Epithelial cell of prostate (primary cell): ENCODE data around the gene NCOA4.
"Not testable (repeated sequence)": the region's sequence is repeated elsewhere in the genome, so short reads cannot be mapped to it uniquely, and the experiment has no call there.

Source experiments
- DNase-seq: peaks from one replicate; pipeline ENCODE4 v3.0.0-alpha.2; 2011; ENCODE audit warnings: low read depth, low spot score
- H3K27ac ChIP-seq: fragments of 450-650 bp; 2 replicates; pipeline ENCODE4 v1.5.1; 2017; ENCODE audit warnings: mild to moderate bottlenecking

Gene NCOA4

GRCh38 chr10:46030091-46030937, at the start of gene NCOA4:
Gene NCOA4, minus strand, starts transcription at chr10:46030623. Its CDS starts 13,943 bp downstream, at chr10:46016680.
- peak within 1 kb of the TSS; percentile 87 for H3K27ac ChIP-seq
- DNase-seq, result peak; percentile 91

- H3K27ac ChIP-seq, result no peak overlapping the region
- no peak for DNase-seq
Measured at GRCh38 chr10:46079831-46080585, 49.6 kb upstream of the NCOA4 start.

DNA sequence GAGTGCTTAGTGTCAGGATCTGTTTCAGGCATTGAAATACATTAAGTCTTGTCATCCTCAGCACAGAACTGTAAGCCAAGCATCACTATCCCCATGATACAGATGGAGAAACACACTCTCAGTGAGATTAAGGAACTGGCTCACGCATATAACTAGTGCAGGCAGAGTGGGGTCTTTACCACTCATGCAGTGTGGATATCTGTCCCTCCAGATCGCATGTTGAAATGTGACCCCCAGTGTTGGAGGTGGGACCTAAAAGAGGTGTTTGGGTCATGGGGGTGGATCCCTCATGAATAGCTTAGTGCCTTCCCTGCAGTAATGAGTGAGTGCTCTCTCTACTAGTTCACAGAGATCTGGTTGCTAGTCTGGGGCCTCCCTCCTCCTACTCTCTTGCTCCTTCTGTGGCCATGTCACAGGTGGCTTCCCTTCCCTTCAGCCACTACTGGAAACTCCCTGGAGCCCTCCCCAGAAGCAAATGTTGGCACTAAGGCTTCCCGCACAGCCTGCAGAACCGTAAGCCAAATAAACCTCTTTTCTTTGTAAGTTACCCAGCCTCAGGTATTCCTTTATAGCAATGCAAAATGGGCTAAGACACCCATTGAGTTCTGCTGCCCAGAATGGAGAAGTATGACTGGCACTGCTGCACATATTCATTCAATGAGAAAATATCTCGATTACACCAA, 47.4 kb upstream of the NCOA4 start:
- no peak for DNase-seq
- H3K27ac ChIP-seq, result no peak overlapping the region

DNA sequence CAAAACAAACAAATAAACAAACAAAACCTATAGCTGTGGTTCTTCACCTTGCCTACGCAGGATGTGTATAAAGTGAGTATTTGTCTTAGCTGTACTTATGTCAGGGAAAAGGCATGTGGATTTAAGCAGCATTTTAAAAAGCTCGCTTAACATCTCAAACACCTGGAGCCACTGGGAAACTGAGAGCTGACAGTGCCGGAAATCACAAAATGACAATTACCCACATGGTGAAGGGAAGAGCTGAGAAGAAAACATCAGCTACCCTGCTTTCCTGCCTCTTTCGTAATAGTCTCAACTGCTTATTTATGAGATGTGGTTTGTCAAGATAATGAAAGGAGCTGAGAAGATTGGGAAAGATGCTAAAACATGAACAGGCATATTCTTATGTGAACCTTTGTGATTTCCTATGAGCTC, 46.7 kb upstream of the NCOA4 start:
- no peak overlapping the region for H3K27ac ChIP-seq
- no peak for DNase-seq

GRCh38 chr10:46075869-46076268, 45.4 kb upstream of the NCOA4 start:
- no peak overlapping the region for H3K27ac ChIP-seq

GRCh38 chr10:46074196-46074946, 43.9 kb upstream of the NCOA4 start:
- DNase-seq, result no peak
- no peak overlapping the region for H3K27ac ChIP-seq

More at GRCh38 chr10:46075869-46076268, 45.4 kb upstream of the NCOA4 start:
- no peak for DNase-seq

DNA sequence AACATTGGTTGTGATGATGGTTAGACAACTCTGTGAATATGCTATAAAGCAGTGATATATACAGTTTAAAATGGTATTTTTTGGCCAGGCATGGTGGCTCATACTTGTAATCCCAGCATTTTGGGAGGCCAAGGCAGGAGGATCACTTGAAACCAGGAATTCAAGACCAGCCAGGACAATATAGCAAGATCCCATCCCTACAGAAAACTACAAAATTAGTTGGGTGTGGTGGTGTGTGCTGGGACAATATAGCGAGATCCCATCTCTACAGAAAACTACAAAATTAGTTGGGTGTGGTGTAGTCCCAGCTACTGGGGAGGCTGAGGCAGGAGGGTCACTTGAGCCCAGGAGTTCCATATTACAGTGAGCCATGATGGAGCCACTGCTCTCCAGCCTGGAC, 43.1 kb upstream of the NCOA4 start:
- DNase-seq, result no peak

GRCh38 chr10:46070749-46071148, 40.3 kb upstream of the NCOA4 start:
- DNase-seq, result no peak
- no peak overlapping the region for H3K27ac ChIP-seq

More for the DNA sequence above, 43.1 kb upstream of the NCOA4 start:
- no peak overlapping the region for H3K27ac ChIP-seq

GRCh38 chr10:46069771-46070463, 39.5 kb upstream of the NCOA4 start:
- no peak for DNase-seq
- H3K27ac ChIP-seq, result no peak overlapping the region

- no peak for DNase-seq
- H3K27ac ChIP-seq, result no peak overlapping the region
Measured at GRCh38 chr10:46068905-46069304, 38.5 kb upstream of the NCOA4 start.

GRCh38 chr10:46068117-46068516, 37.7 kb upstream of the NCOA4 start:
- DNase-seq, result no peak

DNA sequence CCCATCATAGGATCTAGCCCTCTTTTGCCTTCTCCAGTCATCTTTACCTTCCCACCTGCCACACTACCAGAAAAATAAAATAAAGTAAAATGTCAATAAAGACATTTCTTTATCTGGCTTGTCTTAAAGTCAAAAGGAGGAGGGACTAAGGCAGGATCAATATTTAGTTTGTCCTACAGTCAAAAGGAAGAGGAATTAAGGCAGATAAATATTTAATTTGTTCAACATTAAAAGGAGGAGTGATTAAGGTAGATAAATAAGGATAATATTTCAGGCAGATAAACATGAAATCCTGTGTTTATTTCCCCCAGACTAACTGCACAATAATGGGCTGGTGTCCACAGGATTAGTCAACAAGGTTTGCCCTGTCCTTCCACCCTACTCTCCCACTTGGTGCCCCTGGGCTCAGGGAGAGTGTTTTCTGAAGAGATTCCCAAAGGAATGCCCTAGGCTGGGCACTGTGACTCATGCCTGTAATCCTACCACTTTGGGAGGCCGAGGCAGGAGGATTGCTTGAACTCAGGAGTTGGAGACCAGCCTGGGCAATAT, 33.9 kb upstream of the NCOA4 start:
- DNase-seq, result no peak
- no peak overlapping the region for H3K27ac ChIP-seq

More at GRCh38 chr10:46068117-46068516, 37.7 kb upstream of the NCOA4 start:
- H3K27ac ChIP-seq, result no peak overlapping the region

GRCh38 chr10:46062723-46063428, 32.5 kb upstream of the NCOA4 start:
- no peak overlapping the region for H3K27ac ChIP-seq
- no peak for DNase-seq

DNA sequence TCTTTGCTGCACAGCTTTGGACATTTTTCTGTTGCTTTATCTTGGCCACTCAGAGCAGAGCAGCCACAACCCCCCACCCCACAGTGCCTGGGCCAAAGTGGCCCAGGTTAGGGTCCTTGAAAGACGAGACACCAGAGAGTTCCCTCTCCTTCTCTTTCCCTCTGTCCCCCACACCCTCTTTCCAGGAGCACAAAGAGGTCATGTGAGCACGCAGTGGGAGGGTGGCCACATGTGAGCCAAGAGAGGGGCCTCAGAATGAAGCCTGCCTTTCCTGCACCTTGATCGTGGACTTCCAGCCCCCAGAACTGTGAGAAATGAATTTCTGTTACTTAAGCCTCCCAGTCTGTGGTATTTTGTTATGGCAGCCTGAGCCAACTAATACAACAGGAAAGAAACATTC, 30.3 kb upstream of the NCOA4 start:
- no peak overlapping the region for H3K27ac ChIP-seq
- no peak for DNase-seq

DNA sequence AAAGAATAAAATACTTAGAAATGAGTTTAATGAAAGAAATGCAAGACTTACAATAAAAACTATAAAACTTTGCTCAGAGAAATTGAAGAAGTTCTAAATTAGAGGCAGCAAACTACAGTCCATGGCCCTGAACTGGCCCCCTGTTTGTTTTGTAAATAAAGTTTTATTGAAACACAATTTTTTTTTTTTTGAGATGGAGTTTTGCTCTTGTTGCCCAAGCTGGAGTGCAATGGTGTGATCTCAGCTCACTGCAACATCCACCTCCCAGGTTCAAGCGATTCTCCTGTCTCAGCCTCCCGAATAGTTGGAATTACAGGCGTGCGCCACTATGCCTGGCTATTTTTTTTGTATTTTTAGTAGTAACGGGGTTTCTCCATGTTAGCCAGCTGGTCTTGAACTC, 27.5 kb upstream of the NCOA4 start:
- not testable (repeated sequence) for H3K27ac ChIP-seq, DNase-seq

DNA sequence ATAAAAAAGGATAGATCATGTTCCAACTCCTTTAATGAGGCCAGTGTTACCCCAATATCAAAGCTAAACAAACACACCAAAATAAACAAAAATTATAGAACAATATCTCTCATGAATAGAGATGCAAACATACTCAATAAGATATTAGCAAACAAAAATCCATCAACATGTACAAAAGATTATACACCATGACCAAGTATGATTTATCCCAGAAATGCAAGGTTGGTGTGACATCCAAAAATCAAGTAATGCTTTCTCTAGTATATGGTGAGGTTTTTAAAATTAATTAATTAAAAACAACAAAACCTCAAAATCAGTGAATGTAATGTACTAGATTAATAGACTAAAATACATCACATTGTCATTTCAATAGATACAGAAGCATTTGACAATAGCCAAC, 26.6 kb upstream of the NCOA4 start:
- H3K27ac ChIP-seq, result no peak overlapping the region
- no peak for DNase-seq

DNA sequence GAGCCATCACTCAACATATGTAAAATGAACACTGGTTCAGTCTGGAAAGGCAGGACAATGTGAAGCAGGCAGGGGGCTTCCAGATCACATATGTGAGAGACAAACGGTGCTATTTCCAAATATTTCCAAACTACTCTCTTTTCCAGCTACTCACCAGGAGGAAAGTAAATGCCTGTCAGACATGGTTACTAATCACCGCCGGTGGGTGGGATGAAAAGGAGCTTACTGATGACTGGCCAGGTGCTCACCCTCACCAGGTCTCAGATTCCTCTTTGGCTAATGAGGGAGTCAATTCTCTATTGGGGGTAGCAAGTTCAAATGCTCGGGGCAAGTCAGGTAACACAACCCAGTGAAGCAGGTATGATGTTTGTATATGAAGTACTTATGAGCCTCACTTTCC, 25.3 kb upstream of the NCOA4 start:
- no peak overlapping the region for H3K27ac ChIP-seq
- DNase-seq, result no peak

DNA sequence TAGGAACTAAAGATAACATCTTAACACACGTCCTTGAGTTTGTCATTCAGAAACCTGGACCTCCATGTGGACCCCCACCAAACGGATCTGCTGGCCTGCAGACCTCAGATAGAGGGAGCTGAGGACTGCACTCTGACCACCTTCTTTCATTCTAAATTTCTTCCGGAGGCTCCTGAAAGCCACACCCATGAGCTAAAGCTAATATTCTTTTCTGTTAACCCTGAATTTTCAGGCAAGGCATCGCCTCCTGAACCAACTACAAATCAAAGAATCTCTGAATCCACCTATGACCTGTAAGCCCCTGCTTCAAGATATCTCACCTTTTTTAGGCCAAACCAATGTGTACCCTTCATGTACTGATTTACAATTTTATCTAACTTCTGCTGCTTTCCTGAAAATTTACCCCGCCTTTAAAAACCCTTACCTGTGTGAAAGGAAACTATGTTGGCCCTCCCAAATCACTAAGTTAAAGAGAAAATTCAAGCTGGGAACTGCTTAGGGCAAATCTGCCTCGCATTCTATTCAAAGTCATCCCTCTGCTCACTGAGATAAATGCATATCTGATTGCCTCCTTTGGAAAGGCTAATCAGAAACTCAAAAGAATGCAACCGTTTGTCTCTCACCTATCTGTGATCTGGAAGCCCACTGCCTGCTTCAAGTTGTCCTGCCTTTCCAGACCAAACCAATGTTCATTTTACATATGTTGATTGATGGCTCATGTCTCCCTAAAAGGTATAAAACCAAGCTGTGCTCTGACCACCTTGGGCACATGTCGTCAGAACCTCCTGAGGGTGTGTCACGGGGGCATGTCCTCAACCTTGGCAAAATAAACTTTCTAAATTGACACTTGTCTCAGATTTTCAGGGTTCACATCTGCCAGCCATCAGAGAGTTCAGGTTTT, 23.4 kb upstream of the NCOA4 start:
- no peak overlapping the region for H3K27ac ChIP-seq
- no peak for DNase-seq
